C4-2B (cell line): ENCODE data around the gene DIO1.
"Not testable (repeated sequence)": the region's sequence is repeated elsewhere in the genome, so short reads cannot be mapped to it uniquely, and the experiment has no call there.

Experiments used
- H3K27ac ChIP-seq: fragments of 450-650 bp; 2 replicates; pipeline ENCODE4 v1.5.1; 2017
- ZFX ChIP-seq: fragments of 450-650 bp; IDR thresholded peaks from 2 replicates; pipeline ENCODE4 v1.6.1; 2017
- TF ChIP-seq, protein P1 (sequence below): fragments of 450-650 bp; conservative IDR thresholded peaks from 2 replicates; pipeline ENCODE4 v1.5.1; 2017; ENCODE audit warnings: mild to moderate bottlenecking

Gene DIO1

DNA sequence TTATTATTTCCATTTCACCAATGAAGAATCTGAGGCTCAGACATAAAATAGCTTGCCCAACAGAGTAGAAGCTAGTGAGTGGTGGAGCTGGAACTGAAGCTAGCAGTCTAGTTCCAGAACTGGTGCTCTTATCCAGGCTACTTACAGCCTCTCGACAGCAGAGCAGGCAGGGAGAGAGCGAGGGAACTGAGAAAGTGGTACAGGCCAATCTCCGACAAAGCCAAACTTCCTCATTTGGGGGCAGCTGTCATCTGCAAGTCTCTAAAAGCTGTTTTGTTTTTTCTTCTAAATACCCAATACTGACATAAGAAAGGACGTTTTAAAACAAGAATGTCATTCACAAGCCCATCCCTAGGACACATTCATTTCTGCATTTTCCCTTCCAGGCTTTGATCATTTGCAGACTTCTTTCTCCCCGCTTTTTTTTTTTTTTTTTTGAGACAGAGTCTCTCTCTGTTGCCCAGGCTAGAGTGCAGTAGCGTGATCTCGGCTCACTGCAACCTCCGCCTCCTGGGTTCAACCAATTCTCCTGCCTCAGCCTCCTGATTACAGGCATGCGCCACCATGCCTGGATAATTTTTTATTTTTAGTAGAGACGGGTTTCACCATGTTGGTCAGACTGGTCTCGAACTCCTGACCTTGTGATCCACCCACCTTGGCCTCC, 24.4 kb upstream of the DIO1 start:
- TF ChIP-seq ZFX, result no peak
- TF ChIP-seq, protein P1, sequence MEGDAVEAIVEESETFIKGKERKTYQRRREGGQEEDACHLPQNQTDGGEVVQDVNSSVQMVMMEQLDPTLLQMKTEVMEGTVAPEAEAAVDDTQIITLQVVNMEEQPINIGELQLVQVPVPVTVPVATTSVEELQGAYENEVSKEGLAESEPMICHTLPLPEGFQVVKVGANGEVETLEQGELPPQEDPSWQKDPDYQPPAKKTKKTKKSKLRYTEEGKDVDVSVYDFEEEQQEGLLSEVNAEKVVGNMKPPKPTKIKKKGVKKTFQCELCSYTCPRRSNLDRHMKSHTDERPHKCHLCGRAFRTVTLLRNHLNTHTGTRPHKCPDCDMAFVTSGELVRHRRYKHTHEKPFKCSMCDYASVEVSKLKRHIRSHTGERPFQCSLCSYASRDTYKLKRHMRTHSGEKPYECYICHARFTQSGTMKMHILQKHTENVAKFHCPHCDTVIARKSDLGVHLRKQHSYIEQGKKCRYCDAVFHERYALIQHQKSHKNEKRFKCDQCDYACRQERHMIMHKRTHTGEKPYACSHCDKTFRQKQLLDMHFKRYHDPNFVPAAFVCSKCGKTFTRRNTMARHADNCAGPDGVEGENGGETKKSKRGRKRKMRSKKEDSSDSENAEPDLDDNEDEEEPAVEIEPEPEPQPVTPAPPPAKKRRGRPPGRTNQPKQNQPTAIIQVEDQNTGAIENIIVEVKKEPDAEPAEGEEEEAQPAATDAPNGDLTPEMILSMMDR, result no peak
- no peak overlapping the region for H3K27ac ChIP-seq

GRCh38 chr1:53871221-53871620, 22.8 kb upstream of the DIO1 start:
- no peak overlapping the region for H3K27ac ChIP-seq
- no peak for TF ChIP-seq ZFX
- TF ChIP-seq, protein P1, result no peak

- no peak for TF ChIP-seq ZFX
- TF ChIP-seq, protein P1, result no peak
- no peak overlapping the region for H3K27ac ChIP-seq
These were observed 22.1 kb upstream of the DIO1 start for GRCh38 chr1:53871773-53872484.

DNA sequence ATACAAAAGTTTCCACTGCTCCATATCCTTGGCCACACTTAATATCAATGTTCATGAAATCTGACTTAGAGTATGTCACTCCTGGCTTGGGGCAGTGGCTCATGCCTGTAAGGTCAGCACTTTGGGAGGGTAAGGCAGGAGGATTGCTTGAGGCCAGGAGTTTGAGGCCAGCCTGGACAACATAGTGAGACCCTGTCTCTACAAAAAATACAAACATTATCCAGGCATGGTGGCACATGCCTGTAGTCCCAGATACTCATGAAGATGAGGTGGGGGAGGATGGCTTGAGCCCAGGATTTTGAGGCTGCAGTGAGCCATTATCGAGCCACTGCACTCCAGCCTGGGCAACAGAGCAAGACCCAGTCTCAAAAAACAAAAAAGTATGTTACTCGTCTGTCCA, 18.8 kb upstream of the DIO1 start:
- not testable (repeated sequence) for H3K27ac ChIP-seq

GRCh38 chr1:53878492-53879105, 15.4 kb upstream of the DIO1 start:
- H3K27ac ChIP-seq, result no peak overlapping the region
- no peak for TF ChIP-seq ZFX
- TF ChIP-seq, protein P1, result peak; percentile 88

DNA sequence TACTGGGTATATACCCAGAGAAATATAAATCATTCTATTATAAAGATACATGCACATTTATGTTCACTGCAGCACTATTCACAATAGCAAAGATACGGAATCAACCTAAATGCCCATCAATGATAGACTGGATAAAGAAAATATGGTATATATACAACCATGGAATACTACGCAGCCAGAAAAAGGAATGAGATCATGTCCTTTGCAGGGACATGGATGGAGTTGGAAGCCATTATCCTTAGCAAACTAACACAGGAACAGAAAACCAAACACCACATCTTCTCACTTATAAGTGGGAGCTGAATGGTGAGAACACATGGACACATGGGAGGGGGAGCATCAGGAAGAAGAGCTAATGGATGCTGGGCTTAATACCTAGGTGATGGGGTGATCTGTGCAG, 12.1 kb upstream of the DIO1 start:
- not testable (repeated sequence) for H3K27ac ChIP-seq

DNA sequence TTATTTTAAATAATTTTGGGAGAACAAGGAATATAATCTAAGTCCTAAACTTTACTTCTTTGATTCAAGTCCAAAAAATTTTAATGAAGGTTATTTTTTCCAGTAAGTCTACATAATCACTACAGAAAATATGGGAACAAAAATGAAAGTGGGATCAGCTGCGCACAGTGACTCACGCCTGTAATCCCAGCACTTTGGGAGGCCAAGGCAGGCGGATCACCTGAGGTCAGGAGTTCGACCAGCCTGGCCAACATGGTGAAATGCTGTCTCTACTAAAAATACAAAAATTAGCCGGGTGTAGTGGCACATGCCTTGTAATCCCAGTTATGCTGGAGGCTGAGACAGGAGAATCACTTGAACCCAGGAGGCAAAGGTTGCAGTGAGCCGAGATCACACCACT, 10.4 kb upstream of the DIO1 start:
- not testable (repeated sequence) for H3K27ac ChIP-seq

DNA sequence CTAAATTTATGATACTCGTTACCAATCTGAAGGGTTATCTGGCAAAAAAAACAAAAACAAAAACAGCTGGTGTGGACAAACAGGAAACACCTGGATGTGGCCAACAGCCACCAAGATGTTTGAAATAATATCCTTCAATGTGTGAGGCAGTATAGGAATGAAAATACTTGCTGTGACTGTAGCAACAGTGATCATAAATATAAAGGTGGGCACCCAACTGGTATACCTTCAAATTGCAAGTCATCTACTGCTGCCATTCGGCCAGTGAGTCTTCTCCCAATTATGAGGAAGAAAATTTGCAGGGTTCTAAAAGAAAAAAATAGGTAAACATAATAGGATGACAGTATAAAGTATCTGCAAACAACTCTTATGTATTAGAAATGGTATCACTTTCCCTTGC, 5.3 kb upstream of the DIO1 start:
- H3K27ac ChIP-seq, result no peak overlapping the region
- TF ChIP-seq ZFX, result no peak
- TF ChIP-seq, protein P1, result no peak
